ENCODE data around the gene TMEM135. TPM values are rescaled to one million over a fixed set of nuclear protein-coding genes. Genes with fewer than 3 reads are reported as not detected.
"Not testable (repeated sequence)": the region's sequence is repeated elsewhere in the genome, so short reads cannot be mapped to it uniquely, and the experiment has no call there.

Gene TMEM135
- polyA plus RNA-seq, 4 donors = 29.7 to 44.1 (median 38.0) TPM

- DNase-seq (ENCODE audit: low read depth in 4 of 4, low spot score in 2 of 4) = no peak
These were observed 26.2 kb downstream of the TMEM135 start for GRCh38 chr11:87063982-87064381.

GRCh38 chr11:87072787-87073186, 35.1 kb downstream of the TMEM135 start:
- DNase-seq (ENCODE audit: low read depth in 4 of 4, low spot score in 2 of 4) = no peak

- DNase-seq (ENCODE audit: low read depth in 4 of 4, low spot score in 2 of 4) = no peak
These were observed 38.6 kb downstream of the TMEM135 start for GRCh38 chr11:87076260-87076783.

- no peak for DNase-seq (ENCODE audit: low read depth in 4 of 4, low spot score in 2 of 4)
These were observed 39.2 kb downstream of the TMEM135 start for GRCh38 chr11:87076874-87077429.

- no peak for DNase-seq (ENCODE audit: low read depth in 4 of 4, low spot score in 2 of 4)
These were observed 43.6 kb downstream of the TMEM135 start for GRCh38 chr11:87081358-87081757.

GRCh38 chr11:87082590-87082989, 44.9 kb downstream of the TMEM135 start:
- DNase-seq (ENCODE audit: low read depth in 4 of 4, low spot score in 2 of 4) = no peak

- DNase-seq (ENCODE audit: low read depth in 4 of 4, low spot score in 2 of 4) = no peak
These were observed 45.3 kb downstream of the TMEM135 start for GRCh38 chr11:87083029-87083428.

GRCh38 chr11:87092159-87092558, 54.4 kb downstream of the TMEM135 start:
- DNase-seq (ENCODE audit: low read depth in 4 of 4, low spot score in 2 of 4) = no peak

GRCh38 chr11:87092567-87092966, 54.8 kb downstream of the TMEM135 start:
- no peak for DNase-seq (ENCODE audit: low read depth in 4 of 4, low spot score in 2 of 4)

GRCh38 chr11:87097582-87097981, 59.8 kb downstream of the TMEM135 start:
- DNase-seq (ENCODE audit: low read depth in 4 of 4, low spot score in 2 of 4) = peak in 2 of 4 donors; percentile 3 to 39

- no peak for DNase-seq (ENCODE audit: low read depth in 4 of 4, low spot score in 2 of 4)
These were observed 64.3 kb downstream of the TMEM135 start for GRCh38 chr11:87101956-87102580.

- not testable (repeated sequence) for DNase-seq (ENCODE audit: low read depth in 4 of 4, low spot score in 2 of 4)
These were observed 68.1 kb downstream of the TMEM135 start for GRCh38 chr11:87105826-87106225.

GRCh38 chr11:87107379-87107778, 69.6 kb downstream of the TMEM135 start:
- DNase-seq (ENCODE audit: low read depth in 4 of 4, low spot score in 2 of 4) = not testable (repeated sequence)

GRCh38 chr11:87110443-87111131, 72.9 kb downstream of the TMEM135 start:
- DNase-seq (ENCODE audit: low read depth in 4 of 4, low spot score in 2 of 4) = no peak

GRCh38 chr11:87114093-87114492, 76.4 kb downstream of the TMEM135 start:
- no peak for DNase-seq (ENCODE audit: low read depth in 4 of 4, low spot score in 2 of 4)

- no peak for DNase-seq (ENCODE audit: low read depth in 4 of 4, low spot score in 2 of 4)
These were observed 78.5 kb downstream of the TMEM135 start for GRCh38 chr11:87116185-87116584.

GRCh38 chr11:87120937-87121336, 83.2 kb downstream of the TMEM135 start:
- no peak for DNase-seq (ENCODE audit: low read depth in 4 of 4, low spot score in 2 of 4)

GRCh38 chr11:87122852-87123251, 85.1 kb downstream of the TMEM135 start:
- DNase-seq (ENCODE audit: low read depth in 4 of 4, low spot score in 2 of 4) = no peak

GRCh38 chr11:87125257-87125656, 87.5 kb downstream of the TMEM135 start:
- no peak for DNase-seq (ENCODE audit: low read depth in 4 of 4, low spot score in 2 of 4)

GRCh38 chr11:87127101-87127500, 89.4 kb downstream of the TMEM135 start:
- no peak for DNase-seq (ENCODE audit: low read depth in 4 of 4, low spot score in 2 of 4)

GRCh38 chr11:87128372-87128771, 90.6 kb downstream of the TMEM135 start:
- DNase-seq (ENCODE audit: low read depth in 4 of 4, low spot score in 2 of 4) = no peak

All from left renal cortex interstitium (tissue), 4 donors.